Measurements from ENCODE around the gene SLC6A9.

DNA sequence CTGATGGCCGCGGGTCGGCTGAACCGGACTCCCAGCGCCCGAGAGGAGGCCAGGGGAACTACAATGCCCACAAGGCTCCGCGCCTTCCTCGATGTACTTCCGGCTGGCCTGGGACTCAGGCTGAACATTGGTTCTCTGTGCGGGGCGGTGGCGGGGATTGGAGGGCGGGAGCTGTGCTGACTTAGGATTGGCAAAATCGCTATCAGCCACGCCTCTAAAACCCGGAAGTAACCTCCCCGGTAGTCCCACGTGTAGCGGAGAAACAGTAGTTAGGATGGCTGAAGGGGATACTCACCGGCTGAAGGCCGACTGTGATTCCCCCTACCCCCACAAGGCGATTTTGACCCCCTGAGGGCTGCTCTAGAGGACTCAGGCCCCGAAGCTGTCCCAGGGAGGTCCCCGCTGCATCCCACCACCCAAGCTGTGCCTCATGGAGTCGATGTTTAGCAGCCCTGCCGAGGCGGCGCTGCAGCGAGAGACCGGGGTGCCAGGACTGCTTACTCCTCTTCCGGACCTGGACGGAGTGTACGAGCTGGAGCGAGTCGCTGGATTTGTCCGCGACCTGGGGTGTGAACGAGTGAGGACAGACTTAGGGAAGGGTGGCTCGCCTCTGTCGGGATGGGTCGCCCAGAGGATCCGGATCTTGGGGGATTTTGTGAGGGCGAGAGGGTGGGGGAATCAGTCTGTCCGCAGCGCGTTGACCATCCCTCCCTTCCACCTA lies 61.4 kb downstream of the SLC6A9 start, which contains the start of gene DPH2:
- TF ChIP-seq SP1 (IDR thresholded peaks at IDR 0.05) (no peak), ELF4 (IDR thresholded peaks at IDR 0.05) (peak; percentile 74), ARNT (IDR thresholded peaks at IDR 0.05) (no peak), ZNF384 (IDR thresholded peaks at IDR 0.05) (no peak), FOXA1 (IDR thresholded peaks at IDR 0.05) (no peak), TARDBP (IDR thresholded peaks at IDR 0.05) (no peak)
- TF ChIP-seq, protein P1, sequence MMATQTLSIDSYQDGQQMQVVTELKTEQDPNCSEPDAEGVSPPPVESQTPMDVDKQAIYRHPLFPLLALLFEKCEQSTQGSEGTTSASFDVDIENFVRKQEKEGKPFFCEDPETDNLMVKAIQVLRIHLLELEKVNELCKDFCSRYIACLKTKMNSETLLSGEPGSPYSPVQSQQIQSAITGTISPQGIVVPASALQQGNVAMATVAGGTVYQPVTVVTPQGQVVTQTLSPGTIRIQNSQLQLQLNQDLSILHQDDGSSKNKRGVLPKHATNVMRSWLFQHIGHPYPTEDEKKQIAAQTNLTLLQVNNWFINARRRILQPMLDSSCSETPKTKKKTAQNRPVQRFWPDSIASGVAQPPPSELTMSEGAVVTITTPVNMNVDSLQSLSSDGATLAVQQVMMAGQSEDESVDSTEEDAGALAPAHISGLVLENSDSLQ (IDR thresholded peaks at IDR 0.05), result no peak
